ENCODE data around the gene DNMT3A. TPM values are rescaled to one million over a fixed set of nuclear protein-coding genes. Genes with fewer than 3 reads are reported as not detected.
A peak's percentile ranks its signal among the peaks of the same experiment; 100 is the strongest.

DNMT3A gene
- total and polyA plus RNA-seq, 2 donors from 2014 or later: 6.5 to 31.4 TPM

GRCh38 chr2:25269233-25269632, 72.5 kb downstream of the DNMT3A start:
- Histone ChIP-seq H3K36me3 (ENCODE audit: control insufficient read depth in 2 of 3, insufficient read depth in 3 of 3, low read length in 3 of 3) (peaks cover 2 to 23% (median 19%) of the 10 kb centered on the region in 3 donors), H3K27ac (ENCODE audit: low read depth in 2 of 2, low read length in 2 of 2) (no peak overlapping the region), H3K9me3 (ENCODE audit: control insufficient read depth in 2 of 3, insufficient read depth in 1 of 3, low read length in 3 of 3) (no peaks in the 10 kb centered on the region), H3K9ac (ENCODE audit: low read length in 3 of 3) (no peak overlapping the region), H3K4me3 (ENCODE audit: low read length in 3 of 3) (no peak overlapping the region), H3K4me1 (ENCODE audit: control insufficient read depth in 2 of 3, insufficient read depth in 2 of 3, low read depth in 1 of 3, low read length in 3 of 3) (peaks cover 0 to 2% (median 0%) of the 10 kb centered on the region in 3 donors), H3K27me3 (ENCODE audit: control insufficient read depth, insufficient read depth, low read length) (no peaks in the 10 kb centered on the region)
- no peak for FAIRE-seq
- no peak for DNase-seq
- intact Hi-C loops (cut with DNase I): no loop called here
- TF ChIP-seq CTCF (IDR thresholded peaks at IDR 0.05; ENCODE audit: borderline replicate concordance, extremely low read depth, insufficient read depth): no peak

- H3K27ac ChIP-seq (ENCODE audit: low read depth in 2 of 2, low read length in 2 of 2): no peak overlapping the region
- FAIRE-seq (no peak), DNase-seq (peak in 1 of 5 donors; percentile 53)
- no peak for TF ChIP-seq CTCF (IDR thresholded peaks at IDR 0.05; ENCODE audit: borderline replicate concordance, extremely low read depth, insufficient read depth)
- H3K36me3 ChIP-seq (ENCODE audit: control insufficient read depth in 2 of 3, insufficient read depth in 3 of 3, low read length in 3 of 3): peaks cover 2 to 21% (median 18%) of the 10 kb centered on the region in 3 donors
- intact Hi-C loops (cut with DNase I): no loop called here
- no peaks in the 10 kb centered on the region for H3K4me1 ChIP-seq (ENCODE audit: control insufficient read depth in 2 of 3, insufficient read depth in 2 of 3, low read depth in 1 of 3, low read length in 3 of 3)
- no peaks in the 10 kb centered on the region for H3K27me3 ChIP-seq (ENCODE audit: control insufficient read depth, insufficient read depth, low read length)
- H3K4me3 ChIP-seq (ENCODE audit: low read length in 3 of 3): no peak overlapping the region
- no peaks in the 10 kb centered on the region for H3K9me3 ChIP-seq (ENCODE audit: control insufficient read depth in 2 of 3, insufficient read depth in 1 of 3, low read length in 3 of 3)
- H3K9ac ChIP-seq (ENCODE audit: low read length in 3 of 3): no peak overlapping the region
Observed at GRCh38 chr2:25268139-25268538, 73.6 kb downstream of the DNMT3A start.

GRCh38 chr2:25266399-25266798, 75.3 kb downstream of the DNMT3A start:
- DNase-seq: no peak
- Histone ChIP-seq H3K4me1 (ENCODE audit: control insufficient read depth in 2 of 3, insufficient read depth in 2 of 3, low read depth in 1 of 3, low read length in 3 of 3) (no peaks in the 10 kb centered on the region), H3K36me3 (ENCODE audit: control insufficient read depth in 2 of 3, insufficient read depth in 3 of 3, low read length in 3 of 3) (peaks cover 2 to 21% (median 18%) of the 10 kb centered on the region in 3 donors), H3K4me3 (ENCODE audit: low read length in 3 of 3) (no peak overlapping the region), H3K9me3 (ENCODE audit: control insufficient read depth in 2 of 3, insufficient read depth in 1 of 3, low read length in 3 of 3) (no peaks in the 10 kb centered on the region), H3K27ac (ENCODE audit: low read depth in 2 of 2, low read length in 2 of 2) (no peak overlapping the region), H3K9ac (ENCODE audit: low read length in 3 of 3) (no peak overlapping the region), H3K27me3 (ENCODE audit: control insufficient read depth, insufficient read depth, low read length) (no peaks in the 10 kb centered on the region)
- TF ChIP-seq CTCF (IDR thresholded peaks at IDR 0.05; ENCODE audit: borderline replicate concordance, extremely low read depth, insufficient read depth): no peak
- FAIRE-seq: no peak
- intact Hi-C loops (cut with DNase I): no loop called here

GRCh38 chr2:25265802-25266201, 75.9 kb downstream of the DNMT3A start:
- H3K36me3 ChIP-seq (ENCODE audit: control insufficient read depth in 2 of 3, insufficient read depth in 3 of 3, low read length in 3 of 3): peaks cover 2 to 21% (median 18%) of the 10 kb centered on the region in 3 donors
- FAIRE-seq: no peak
- no peaks in the 10 kb centered on the region for H3K9me3 ChIP-seq (ENCODE audit: control insufficient read depth in 2 of 3, insufficient read depth in 1 of 3, low read length in 3 of 3)
- H3K9ac ChIP-seq (ENCODE audit: low read length in 3 of 3): no peak overlapping the region
- DNase-seq: no peak
- H3K4me1 ChIP-seq (ENCODE audit: control insufficient read depth in 2 of 3, insufficient read depth in 2 of 3, low read depth in 1 of 3, low read length in 3 of 3): no peaks in the 10 kb centered on the region
- H3K4me3 ChIP-seq (ENCODE audit: low read length in 3 of 3): no peak overlapping the region
- intact Hi-C loops (cut with DNase I): no loop called here
- H3K27ac ChIP-seq (ENCODE audit: low read depth in 2 of 2, low read length in 2 of 2): no peak overlapping the region
- TF ChIP-seq CTCF (IDR thresholded peaks at IDR 0.05; ENCODE audit: borderline replicate concordance, extremely low read depth, insufficient read depth): no peak
- no peaks in the 10 kb centered on the region for H3K27me3 ChIP-seq (ENCODE audit: control insufficient read depth, insufficient read depth, low read length)
